Measurements from ENCODE around the gene LRFN3.

LRFN3 gene, protein sequence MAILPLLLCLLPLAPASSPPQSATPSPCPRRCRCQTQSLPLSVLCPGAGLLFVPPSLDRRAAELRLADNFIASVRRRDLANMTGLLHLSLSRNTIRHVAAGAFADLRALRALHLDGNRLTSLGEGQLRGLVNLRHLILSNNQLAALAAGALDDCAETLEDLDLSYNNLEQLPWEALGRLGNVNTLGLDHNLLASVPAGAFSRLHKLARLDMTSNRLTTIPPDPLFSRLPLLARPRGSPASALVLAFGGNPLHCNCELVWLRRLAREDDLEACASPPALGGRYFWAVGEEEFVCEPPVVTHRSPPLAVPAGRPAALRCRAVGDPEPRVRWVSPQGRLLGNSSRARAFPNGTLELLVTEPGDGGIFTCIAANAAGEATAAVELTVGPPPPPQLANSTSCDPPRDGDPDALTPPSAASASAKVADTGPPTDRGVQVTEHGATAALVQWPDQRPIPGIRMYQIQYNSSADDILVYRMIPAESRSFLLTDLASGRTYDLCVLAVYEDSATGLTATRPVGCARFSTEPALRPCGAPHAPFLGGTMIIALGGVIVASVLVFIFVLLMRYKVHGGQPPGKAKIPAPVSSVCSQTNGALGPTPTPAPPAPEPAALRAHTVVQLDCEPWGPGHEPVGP

DNA sequence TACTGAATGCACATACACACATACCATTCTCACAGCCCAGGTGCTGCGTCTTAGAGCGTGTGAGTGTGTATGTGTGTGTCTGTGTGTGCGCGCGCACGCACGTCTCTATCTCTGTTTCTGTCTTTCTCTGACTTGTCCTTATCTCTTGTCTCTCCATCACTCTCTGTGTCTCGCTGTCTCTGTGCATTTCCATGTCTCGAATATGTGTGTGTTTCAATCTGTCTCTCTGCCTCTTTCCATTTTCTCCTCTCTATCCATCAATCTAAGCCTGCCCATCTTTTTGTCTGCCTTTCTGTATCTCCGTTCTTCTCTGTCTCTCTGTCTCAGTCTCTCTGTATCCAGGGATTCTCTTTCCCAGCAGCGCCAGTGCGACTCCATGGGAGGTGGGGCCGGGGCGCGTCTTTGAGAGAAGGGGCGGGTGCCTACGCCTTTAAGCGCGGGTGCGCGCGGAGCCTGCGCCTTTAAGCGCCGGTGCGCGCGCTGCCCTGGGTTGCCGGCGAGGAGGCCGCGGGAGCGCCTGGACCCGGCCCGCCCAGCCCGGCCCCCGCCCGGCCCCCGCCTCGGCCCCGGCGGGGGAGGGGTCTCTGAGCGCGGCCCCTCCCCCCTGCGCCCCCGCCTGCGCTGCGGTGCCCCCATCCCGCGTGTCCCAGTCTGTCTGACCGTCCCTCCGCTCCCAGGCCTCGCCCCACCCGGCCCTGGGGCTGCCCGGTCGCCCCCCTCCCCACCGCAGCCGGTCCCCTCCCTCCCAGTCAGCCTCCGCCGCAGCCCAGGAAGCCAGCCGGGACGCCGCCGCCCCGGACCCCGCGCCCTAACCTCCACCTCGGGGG, at the start of gene LRFN3:
Gene LRFN3, plus strand, starts transcription at position 464 of the 827 bp plus-strand sequence. CDS start 3,052 bp downstream, outside the sequence.
- Histone ChIP-seq H3K9ac (ENCODE audit: low read length) (peak within 1 kb of the TSS; percentile 52; the same call in 1 of the 2 replicates), H4K20me1 (ENCODE audit: insufficient read depth, low read length) (no peaks in the 10 kb centered on the region), H3K4me2 (ENCODE audit: low read depth, low read length) (peak within 1 kb of the TSS; percentile 79), H3F3A (ENCODE audit: insufficient read depth, low read length) (no peaks in the 10 kb centered on the region), H3K4me1 (ENCODE audit: low read length) (peaks cover 7% of the 10 kb centered on the region; the same call in 1 of the 2 replicates), H3K79me2 (ENCODE audit: low read length) (no peaks in the 10 kb centered on the region), H3K36me3 (replicated peaks; ENCODE audit: insufficient read depth, low read length) (no peaks in the 10 kb centered on the region), H3K4me3 (ENCODE audit: low read length) (peak within 1 kb of the TSS; percentile 78), H3K9me2 (replicated peaks; ENCODE audit: insufficient read depth, low read length) (no peaks in the 10 kb centered on the region), H3K27me3 (replicated peaks; ENCODE audit: insufficient read depth, low read length) (no peaks in the 10 kb centered on the region), H2AFZ (ENCODE audit: low read length) (peak within 1 kb of the TSS; percentile 97), H3K9me3 (replicated peaks; ENCODE audit: insufficient read depth, low read length) (no peaks in the 10 kb centered on the region), H3K27ac (ENCODE audit: low read length) (no peak within 1 kb of the TSS)
- peak; percentile 63 for DNase-seq
- TF ChIP-seq, protein P1, sequence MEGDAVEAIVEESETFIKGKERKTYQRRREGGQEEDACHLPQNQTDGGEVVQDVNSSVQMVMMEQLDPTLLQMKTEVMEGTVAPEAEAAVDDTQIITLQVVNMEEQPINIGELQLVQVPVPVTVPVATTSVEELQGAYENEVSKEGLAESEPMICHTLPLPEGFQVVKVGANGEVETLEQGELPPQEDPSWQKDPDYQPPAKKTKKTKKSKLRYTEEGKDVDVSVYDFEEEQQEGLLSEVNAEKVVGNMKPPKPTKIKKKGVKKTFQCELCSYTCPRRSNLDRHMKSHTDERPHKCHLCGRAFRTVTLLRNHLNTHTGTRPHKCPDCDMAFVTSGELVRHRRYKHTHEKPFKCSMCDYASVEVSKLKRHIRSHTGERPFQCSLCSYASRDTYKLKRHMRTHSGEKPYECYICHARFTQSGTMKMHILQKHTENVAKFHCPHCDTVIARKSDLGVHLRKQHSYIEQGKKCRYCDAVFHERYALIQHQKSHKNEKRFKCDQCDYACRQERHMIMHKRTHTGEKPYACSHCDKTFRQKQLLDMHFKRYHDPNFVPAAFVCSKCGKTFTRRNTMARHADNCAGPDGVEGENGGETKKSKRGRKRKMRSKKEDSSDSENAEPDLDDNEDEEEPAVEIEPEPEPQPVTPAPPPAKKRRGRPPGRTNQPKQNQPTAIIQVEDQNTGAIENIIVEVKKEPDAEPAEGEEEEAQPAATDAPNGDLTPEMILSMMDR (IDR thresholded peaks at IDR 0.05; ENCODE audit: low read length): no peak
- no peak for TF ChIP-seq EZH2phosphoT487 (IDR thresholded peaks at IDR 0.05; ENCODE audit: low read length)
- TF ChIP-seq EZH2 (optimal IDR thresholded peaks at IDR 0.05; ENCODE audit: low read depth, low read length): no peak

DNA sequence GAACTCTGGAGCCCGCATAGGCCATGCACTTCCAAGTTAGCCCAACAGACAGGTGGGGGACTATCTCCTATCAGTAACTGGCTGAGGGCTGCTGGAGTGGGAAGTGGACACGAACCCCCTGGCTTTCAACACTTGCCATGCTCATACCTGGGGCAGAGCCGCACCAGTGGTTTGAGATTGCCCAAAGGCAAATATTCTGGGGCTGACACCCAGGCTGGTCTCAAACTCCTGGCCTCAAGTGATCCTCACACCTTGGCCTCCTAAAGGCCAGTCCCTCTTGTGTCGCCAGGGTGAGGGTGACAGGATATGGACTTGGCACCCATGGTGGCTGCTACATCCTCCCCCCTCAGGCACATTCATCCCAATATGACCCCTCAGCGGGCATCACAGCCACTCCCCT, 49.0 kb upstream of the LRFN3 start:
- no peaks in the 10 kb centered on the region for H3K79me2 ChIP-seq (ENCODE audit: low read length)
- DNase-seq: no peak
- no peaks in the 10 kb centered on the region for H3K9me3 ChIP-seq (replicated peaks; ENCODE audit: insufficient read depth, low read length)
- H4K20me1 ChIP-seq (ENCODE audit: insufficient read depth, low read length): no peaks in the 10 kb centered on the region
- no peak overlapping the region for H3K27ac ChIP-seq (ENCODE audit: low read length)
- no peaks in the 10 kb centered on the region; the same call in none of the 2 replicates for H3K27me3 ChIP-seq (replicated peaks; ENCODE audit: insufficient read depth, low read length)
- TF ChIP-seq, protein P1 (IDR thresholded peaks at IDR 0.05; ENCODE audit: low read length): no peak
- TF ChIP-seq EZH2 (optimal IDR thresholded peaks at IDR 0.05; ENCODE audit: low read depth, low read length) (no peak), EZH2phosphoT487 (IDR thresholded peaks at IDR 0.05; ENCODE audit: low read length) (no peak)
- H3K4me3 ChIP-seq (ENCODE audit: low read length): no peak overlapping the region
- no peak overlapping the region for H2AFZ ChIP-seq (ENCODE audit: low read length)
- no peaks in the 10 kb centered on the region for H3F3A ChIP-seq (ENCODE audit: insufficient read depth, low read length)
- no peak overlapping the region for H3K9ac ChIP-seq (ENCODE audit: low read length)
- no peaks in the 10 kb centered on the region for H3K36me3 ChIP-seq (replicated peaks; ENCODE audit: insufficient read depth, low read length)
- no peaks in the 10 kb centered on the region for H3K9me2 ChIP-seq (replicated peaks; ENCODE audit: insufficient read depth, low read length)
- no peak overlapping the region for H3K4me2 ChIP-seq (ENCODE audit: low read depth, low read length)
- no peaks in the 10 kb centered on the region for H3K4me1 ChIP-seq (ENCODE audit: low read length)

DNA sequence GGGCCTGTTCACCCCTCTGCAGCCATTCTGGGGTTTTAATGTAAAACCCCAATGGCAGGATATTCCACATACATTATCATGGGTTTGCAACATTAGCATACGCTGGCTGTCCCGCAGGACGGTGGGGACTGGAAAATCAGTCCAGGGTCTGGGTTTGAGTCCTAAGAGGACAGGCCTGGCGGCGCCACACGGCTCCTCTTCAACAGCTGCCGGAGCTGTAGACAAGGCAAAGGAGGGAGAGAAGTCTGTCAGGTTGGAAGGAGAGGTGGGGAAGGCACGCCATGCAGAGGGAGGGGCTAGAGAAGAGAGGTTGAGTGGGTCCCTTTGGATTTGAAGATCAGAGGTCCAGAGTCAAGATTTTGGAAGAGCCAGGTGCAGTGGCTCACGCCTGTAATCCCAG, 47.8 kb upstream of the LRFN3 start:
- Histone ChIP-seq H2AFZ (ENCODE audit: low read length) (no peak overlapping the region), H3K9ac (ENCODE audit: low read length) (no peak overlapping the region), H3F3A (ENCODE audit: insufficient read depth, low read length) (no peaks in the 10 kb centered on the region), H3K4me2 (ENCODE audit: low read depth, low read length) (no peak overlapping the region), H4K20me1 (ENCODE audit: insufficient read depth, low read length) (no peaks in the 10 kb centered on the region), H3K36me3 (replicated peaks; ENCODE audit: insufficient read depth, low read length) (no peaks in the 10 kb centered on the region), H3K79me2 (ENCODE audit: low read length) (no peaks in the 10 kb centered on the region), H3K9me2 (replicated peaks; ENCODE audit: insufficient read depth, low read length) (no peaks in the 10 kb centered on the region), H3K9me3 (replicated peaks; ENCODE audit: insufficient read depth, low read length) (no peaks in the 10 kb centered on the region), H3K4me3 (ENCODE audit: low read length) (no peak overlapping the region), H3K27ac (ENCODE audit: low read length) (no peak overlapping the region), H3K4me1 (ENCODE audit: low read length) (no peaks in the 10 kb centered on the region), H3K27me3 (replicated peaks; ENCODE audit: insufficient read depth, low read length) (no peaks in the 10 kb centered on the region; the same call in 1 of the 2 replicates)
- no peak for DNase-seq
- TF ChIP-seq EZH2 (optimal IDR thresholded peaks at IDR 0.05; ENCODE audit: low read depth, low read length): no peak
- TF ChIP-seq EZH2phosphoT487 (IDR thresholded peaks at IDR 0.05; ENCODE audit: low read length): no peak
- TF ChIP-seq, protein P1 (IDR thresholded peaks at IDR 0.05; ENCODE audit: low read length): no peak
